Stomach smooth muscle (tissue), 2 donors: ENCODE results near the gene ZNF324.

ENCODE experiments used
- H3K27ac ChIP-seq: one replicate; pipeline ENCODE4 v1.7.0; 2013; ENCODE audit warnings: mild to moderate bottlenecking, low read length, inconsistent platforms
- H3K27me3 ChIP-seq, 2 donors: one replicate each; pipeline ENCODE4 v1.7.0; 2013; ENCODE audit warnings: low read length in 2 of 2; ENCODE audit not compliant: insufficient read depth in 2 of 2, control insufficient read depth in 1 of 2
- H3K36me3 ChIP-seq, 2 donors: one replicate each; pipeline ENCODE4 v1.7.0; 2013; ENCODE audit warnings: low read length in 2 of 2; ENCODE audit not compliant: control insufficient read depth in 2 of 2, insufficient read depth in 2 of 2
- H3K4me1 ChIP-seq: one replicate; pipeline ENCODE4 v1.7.0; 2013; ENCODE audit warnings: low read length; ENCODE audit not compliant: control insufficient read depth, insufficient read depth
- H3K4me3 ChIP-seq, 2 donors: one replicate each; pipeline ENCODE4 v1.7.0; 2013; ENCODE audit warnings: low read length in 2 of 2
- H3K9ac ChIP-seq, 2 donors: one replicate each; pipeline ENCODE4 v1.7.0; 2013; ENCODE audit warnings: low read length in 2 of 2, mild to moderate bottlenecking in 1 of 2
- H3K9me3 ChIP-seq, 2 donors: one replicate each; pipeline ENCODE4 v1.7.0; 2013; ENCODE audit warnings: low read length in 2 of 2; ENCODE audit not compliant: control insufficient read depth in 2 of 2
- donor health status: healthy.
- donor health status: Pancreatic carcinoma.

Gene ZNF324

DNA sequence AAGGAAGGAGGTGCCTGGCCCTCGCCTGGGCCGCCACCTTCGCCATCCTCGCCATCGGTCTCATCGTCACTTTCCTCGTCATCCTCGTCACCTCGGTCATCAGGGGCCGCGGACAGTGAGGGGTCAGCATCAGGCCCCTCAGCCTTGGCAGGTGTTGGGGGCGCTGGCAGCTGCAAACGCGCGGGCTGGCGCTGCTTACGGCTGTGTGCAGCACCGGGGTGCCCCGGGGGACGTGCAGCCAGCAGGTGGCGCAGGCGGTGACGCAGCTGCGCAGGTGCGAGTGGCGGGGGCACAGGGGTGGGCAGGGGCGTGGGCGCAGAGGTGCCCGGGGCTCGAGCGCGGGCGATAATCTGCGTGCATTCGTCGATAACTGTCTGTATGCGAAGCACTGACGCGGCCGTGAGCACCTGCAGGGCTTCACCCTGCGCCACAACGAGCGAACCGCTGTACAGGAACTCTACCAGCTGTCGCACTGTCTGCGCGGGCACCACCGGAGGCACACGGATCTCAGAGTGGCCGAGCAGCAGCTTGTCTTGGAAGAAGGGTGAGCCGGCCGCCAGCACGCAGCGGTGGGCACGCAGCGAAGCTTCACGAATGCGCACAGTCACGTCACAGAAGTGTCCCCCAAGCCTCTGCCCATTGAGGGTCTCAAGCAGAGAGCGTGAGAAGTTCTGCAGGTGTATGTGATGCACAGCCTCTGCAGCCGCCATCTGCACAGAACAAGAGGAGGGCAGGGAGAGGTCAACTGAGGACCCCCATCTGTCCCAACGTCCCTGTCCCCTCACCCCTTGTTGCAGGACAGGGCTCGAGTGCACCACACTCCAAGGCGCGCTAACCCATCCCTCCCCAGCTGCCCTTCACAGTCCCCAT is 50.3 kb downstream of the ZNF324 start:
- H3K27me3 ChIP-seq, result no peaks in the 10 kb centered on the region
- H3K36me3 ChIP-seq, result peaks cover 6 to 16% of the 10 kb centered on the region in 2 donors
- H3K4me1 ChIP-seq, result peaks cover 49% of the 10 kb centered on the region
- peak overlapping the region in 1 of 2 donors; percentile 35 for H3K4me3 ChIP-seq
- H3K9me3 ChIP-seq, result no peaks in the 10 kb centered on the region
- peak overlapping the region in 1 of 2 donors; percentile 13 for H3K9ac ChIP-seq
- H3K27ac ChIP-seq, result no peak overlapping the region

DNA sequence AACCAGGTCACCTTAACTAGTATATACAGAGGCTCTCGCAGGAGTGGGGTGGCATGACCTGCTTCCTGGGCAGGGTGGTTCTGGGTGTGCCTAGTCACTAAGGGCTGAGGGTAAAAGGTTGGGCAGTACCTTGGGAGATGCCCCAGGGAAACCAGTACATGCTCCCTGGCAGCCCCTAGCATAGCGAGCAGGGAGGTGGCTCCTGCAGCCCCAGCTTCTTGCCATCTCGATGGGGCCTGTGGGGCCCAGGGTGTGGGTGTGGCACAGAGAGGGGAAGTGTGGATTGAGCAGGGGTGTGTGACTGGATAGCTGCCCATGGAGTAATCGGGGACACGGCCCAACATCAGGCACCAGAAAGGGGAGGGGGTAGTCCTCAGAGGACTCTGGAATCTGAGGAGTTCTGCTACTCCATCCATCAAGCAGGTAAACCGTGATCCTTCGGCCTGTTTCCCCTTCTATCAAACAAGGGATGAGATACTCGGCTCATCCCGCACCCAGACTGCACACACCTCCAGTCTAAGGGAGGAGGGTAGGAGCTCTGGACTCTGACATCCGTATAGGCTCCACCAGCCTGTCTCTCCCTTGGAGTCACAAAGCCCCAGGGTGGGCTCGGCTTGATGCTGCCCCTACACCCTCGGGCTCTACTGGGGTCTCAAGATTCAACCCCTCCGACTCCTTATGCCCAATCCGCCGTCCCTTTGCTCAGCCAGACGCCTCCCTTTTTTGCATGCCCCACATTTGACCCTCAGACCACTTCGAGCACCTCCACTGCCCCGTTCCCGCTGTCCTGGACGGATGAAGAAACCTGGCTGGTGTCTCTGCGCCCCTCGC is 51.6 kb downstream of the ZNF324 start:
- H3K36me3 ChIP-seq, result peaks cover 6 to 16% of the 10 kb centered on the region in 2 donors
- peak overlapping the region; percentile 88 to 95 for H3K4me3 ChIP-seq
- peaks cover 46% of the 10 kb centered on the region for H3K4me1 ChIP-seq
- H3K27me3 ChIP-seq, result no peaks in the 10 kb centered on the region
- H3K9ac ChIP-seq, result peak overlapping the region; percentile 93 to 96
- peak overlapping the region; percentile 95 for H3K27ac ChIP-seq
- H3K9me3 ChIP-seq, result no peaks in the 10 kb centered on the region

DNA sequence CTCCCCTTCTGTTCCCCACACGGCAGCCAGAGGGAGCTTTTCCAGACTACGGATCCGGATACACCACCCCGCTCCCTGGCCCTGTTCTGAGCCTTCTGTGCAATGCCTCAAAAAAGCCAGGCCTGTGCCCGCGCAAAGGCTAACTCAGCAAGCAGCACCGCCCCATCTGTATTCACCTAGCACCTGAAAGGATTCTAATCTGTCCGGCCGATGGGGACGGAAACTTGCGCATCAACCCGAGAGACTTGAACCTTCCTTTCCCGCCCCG is 52.1 kb downstream of the ZNF324 start:
- Histone ChIP-seq H3K4me3 (peak overlapping the region; percentile 88 to 95), H3K27ac (peak overlapping the region; percentile 95), H3K9ac (peak overlapping the region; percentile 93 to 96), H3K4me1 (peaks cover 41% of the 10 kb centered on the region), H3K27me3 (no peaks in the 10 kb centered on the region), H3K9me3 (no peaks in the 10 kb centered on the region), H3K36me3 (peaks cover 6 to 16% of the 10 kb centered on the region in 2 donors)

DNA sequence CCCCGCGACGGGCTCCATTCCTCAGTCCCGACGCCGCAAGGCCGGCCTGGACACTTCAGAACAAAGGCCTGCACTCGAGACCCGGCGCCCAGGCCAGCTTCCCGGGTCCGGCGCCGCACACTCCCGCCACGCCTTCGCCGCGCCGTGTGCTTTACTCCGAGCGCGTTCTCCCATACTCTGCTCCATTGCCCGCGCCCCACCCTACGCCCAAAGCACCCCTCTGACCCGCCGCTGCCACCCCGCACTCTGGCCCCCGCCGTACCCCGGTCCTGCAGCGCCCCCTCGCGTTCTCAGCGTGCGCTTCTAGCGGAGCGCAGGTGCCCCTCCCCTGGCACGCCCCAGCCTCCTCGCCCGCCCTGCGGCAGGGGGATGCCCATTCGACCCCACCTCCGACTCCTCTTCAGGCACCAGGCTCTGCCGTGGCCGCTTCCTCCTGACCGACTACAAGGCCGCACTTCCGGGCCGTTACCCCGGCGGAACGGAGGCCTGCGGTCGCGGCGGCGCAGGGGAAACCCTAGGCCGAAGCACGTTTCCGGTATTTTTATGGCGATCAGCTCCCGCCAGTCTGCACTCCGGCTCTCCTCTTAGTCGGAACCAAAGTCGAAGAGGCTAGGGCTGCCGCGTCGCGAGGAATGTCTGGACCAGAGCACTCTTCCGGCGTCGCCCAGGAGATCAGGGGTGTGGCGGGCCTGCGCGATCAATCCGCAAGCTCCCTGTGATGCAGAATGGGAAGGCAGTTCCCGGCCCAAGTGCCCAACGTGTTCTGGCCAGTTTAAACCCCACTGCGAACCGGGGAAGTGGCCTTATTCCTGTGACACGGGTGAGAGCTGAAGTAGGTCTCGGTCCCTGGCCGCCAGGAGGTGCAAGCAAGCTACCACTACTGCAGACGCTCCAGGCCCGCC is 52.7 kb downstream of the ZNF324 start, which contains the start of gene ZBTB45:
TSS of gene ZBTB45 (minus strand) at position 456 of the 902 bp plus-strand sequence. CDS start 2,137 bp downstream, outside the sequence.
- Histone ChIP-seq H3K27me3 (no peaks in the 10 kb centered on the region), H3K9me3 (no peaks in the 10 kb centered on the region), H3K4me3 (peak within 1 kb of the TSS; percentile 88 to 95), H3K36me3 (peaks cover 6 to 16% of the 10 kb centered on the region in 2 donors), H3K4me1 (peaks cover 37% of the 10 kb centered on the region), H3K9ac (peak within 1 kb of the TSS; percentile 93 to 96), H3K27ac (peak within 1 kb of the TSS; percentile 95)

DNA sequence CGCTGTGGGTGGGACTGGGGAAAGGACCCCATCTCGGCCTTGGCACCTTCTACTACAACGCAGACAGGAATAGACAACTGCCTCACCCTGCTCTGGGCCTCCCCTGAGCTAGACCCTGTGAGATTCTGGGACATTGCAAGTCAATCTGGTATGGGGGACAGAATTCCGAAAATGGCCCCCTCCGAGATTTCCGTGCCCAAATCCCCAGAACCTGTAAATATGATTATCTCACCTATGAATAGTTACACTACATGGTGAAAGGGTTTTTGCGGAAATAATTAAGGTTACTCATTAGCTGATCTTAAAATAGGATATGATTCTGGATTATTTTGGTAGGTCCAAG is 53.3 kb downstream of the ZNF324 start:
- Histone ChIP-seq H3K27me3 (no peaks in the 10 kb centered on the region), H3K4me1 (peaks cover 36% of the 10 kb centered on the region), H3K9ac (peak overlapping the region; percentile 93 to 96), H3K4me3 (peak overlapping the region; percentile 88 to 95), H3K9me3 (no peaks in the 10 kb centered on the region), H3K27ac (peak overlapping the region; percentile 95), H3K36me3 (peaks cover 6 to 16% of the 10 kb centered on the region in 2 donors)

DNA sequence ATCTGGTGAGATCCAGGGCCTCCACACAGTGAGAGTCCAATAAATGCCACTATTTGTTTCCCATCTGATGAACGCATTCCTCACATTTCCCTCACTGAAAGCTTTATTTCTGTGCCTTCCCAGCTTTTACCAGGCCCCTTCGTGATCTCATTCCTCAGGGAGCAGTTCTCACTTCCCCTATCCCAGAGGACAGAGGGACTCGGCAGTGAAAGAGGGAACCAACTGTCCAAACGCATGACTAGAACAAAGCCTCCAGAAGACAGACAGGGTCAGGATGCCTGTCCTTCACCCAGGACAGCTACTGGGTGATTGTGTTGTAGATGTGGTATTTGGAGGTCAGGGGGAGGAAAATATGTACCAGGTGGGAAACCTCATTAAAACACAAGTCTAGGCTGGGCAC is 54.8 kb downstream of the ZNF324 start:
- H3K36me3 ChIP-seq, result peaks cover 3 to 7% of the 10 kb centered on the region in 2 donors
- peaks cover 28% of the 10 kb centered on the region for H3K4me1 ChIP-seq
- H3K4me3 ChIP-seq, result no peak overlapping the region
- no peak overlapping the region for H3K27ac ChIP-seq
- no peaks in the 10 kb centered on the region for H3K9me3 ChIP-seq
- H3K9ac ChIP-seq, result no peak overlapping the region
- no peaks in the 10 kb centered on the region for H3K27me3 ChIP-seq

DNA sequence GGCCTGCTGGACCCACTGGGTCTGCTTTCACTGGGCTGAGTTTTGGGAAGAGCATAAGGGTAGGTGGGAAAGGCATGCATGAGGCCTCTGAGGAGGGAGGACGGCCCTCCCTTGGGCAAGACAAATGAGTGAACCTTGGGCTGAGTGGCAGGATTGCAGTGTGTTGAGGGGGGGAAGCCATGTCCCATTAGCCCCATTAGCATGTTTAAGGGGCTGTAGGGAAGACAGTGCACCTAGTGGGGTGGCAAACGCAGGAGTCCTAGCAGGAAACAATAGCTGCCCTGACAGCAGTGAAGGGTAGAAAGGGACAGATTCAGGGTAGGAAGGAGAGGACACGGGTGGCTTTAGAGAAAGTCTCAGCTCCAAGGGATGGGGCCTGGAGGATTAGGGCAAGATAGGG is 55.8 kb downstream of the ZNF324 start:
- H3K9me3 ChIP-seq, result no peaks in the 10 kb centered on the region
- H3K4me1 ChIP-seq, result peaks cover 23% of the 10 kb centered on the region
- no peak overlapping the region for H3K4me3 ChIP-seq
- H3K27me3 ChIP-seq, result no peaks in the 10 kb centered on the region
- no peaks in the 10 kb centered on the region for H3K36me3 ChIP-seq
- H3K27ac ChIP-seq, result no peak overlapping the region
- no peak overlapping the region for H3K9ac ChIP-seq
